H1 (cell line): ENCODE results near the gene TAS2R46. TPM values are rescaled to one million over a fixed set of nuclear protein-coding genes. Genes with fewer than 3 reads are reported as not detected.

Source experiments
- CTCF ChIA-PET: fragments of 300-600 bp; sonication (Branson Sonifier 250); formaldehyde crosslinking; loops from one replicate; lab custom pipeline; 2021; ENCODE audit not compliant: partially characterized antibody; lab: Charles Lee
- POLR2A ChIA-PET: fragments of 300-600 bp; sonication (Branson Sonifier 250); formaldehyde crosslinking; loops from one replicate; lab custom pipeline; 2021; ENCODE audit warnings: inconsistent platforms; ENCODE audit not compliant: partially characterized antibody; lab: Charles Lee
- DNase-seq, 2 experiments: peaks; one replicate each; pipeline versions ENCODE4 v3.0.0 to v3.0.0-alpha.2; 2010 to 2022; ENCODE audit warnings: low spot score in 2 of 2, low read depth in 1 of 2, mixed read lengths in 1 of 2
- FAIRE-seq: peaks from 2 replicates; lab custom pipeline; 2011; peaks lifted over from hg19 to GRCh38; lab: Jason Lieb, UNC
- H2AFZ ChIP-seq: 2 replicates; pipeline ENCODE4 v1.8.1; 2012; ENCODE audit warnings: low read length, inconsistent platforms
- H2AK5ac ChIP-seq: 2 replicates; pipeline ENCODE4 v1.6.1; 2013; ENCODE audit warnings: low read depth, low read length
- H2BK120ac ChIP-seq: replicated peaks from 2 replicates; pipeline ENCODE3; 2013; ENCODE audit warnings: low read depth, low read length, inconsistent platforms
- H2BK12ac ChIP-seq: 2 replicates; pipeline ENCODE4 v1.6.1; 2013; ENCODE audit warnings: low read depth, low read length
- H2BK15ac ChIP-seq: 2 replicates; pipeline ENCODE4 v1.6.1; 2013; ENCODE audit warnings: low read length
- H2BK20ac ChIP-seq: 2 replicates; pipeline ENCODE4 v1.6.1; 2013; ENCODE audit warnings: low read length
- H2BK5ac ChIP-seq: 2 replicates; pipeline ENCODE4 v1.6.1; 2013; ENCODE audit warnings: low read depth, low read length
- H3K14ac ChIP-seq: 2 replicates; pipeline ENCODE4 v1.6.1; 2013; ENCODE audit warnings: inconsistent platforms; ENCODE audit not compliant: insufficient read length
- H3K18ac ChIP-seq: 2 replicates; pipeline ENCODE4 v1.6.1; 2013; ENCODE audit warnings: low read length; ENCODE audit errors: extremely low read depth
- H3K23ac ChIP-seq: 2 replicates; pipeline ENCODE4 v1.6.1; 2013; ENCODE audit warnings: inconsistent platforms; ENCODE audit not compliant: insufficient read length
- H3K23me2 ChIP-seq: 2 replicates; pipeline ENCODE4 v1.6.1; 2013; ENCODE audit warnings: low read depth, low read length
- H3K27ac ChIP-seq: 2 replicates; pipeline ENCODE4 v1.6.1; 2011; ENCODE audit warnings: low read depth, low read length, inconsistent platforms
- H3K27me3 ChIP-seq, 4 experiments: replicated peaks in 1 of 4; 1 replicate in 1 of 4; 2 replicates in 3 of 4; pipeline versions ENCODE4 v1.6.1 to v1.8.1; 2011 to 2013; ENCODE audit warnings: low read length in 3 of 4, mild to moderate bottlenecking in 3 of 4, inconsistent platforms in 2 of 4, mixed read lengths in 2 of 4, moderate library complexity in 1 of 4; ENCODE audit not compliant: control insufficient read depth in 3 of 4, insufficient read depth in 3 of 4; ENCODE audit errors: extremely low read depth in 1 of 4
- H3K36me3 ChIP-seq, 4 experiments: 2 replicates each; pipeline versions ENCODE4 v1.6.1 to v1.8.1; 2011 to 2013; ENCODE audit warnings: mild to moderate bottlenecking in 4 of 4, low read length in 3 of 4, moderate library complexity in 2 of 4, control low read depth in 1 of 4, inconsistent platforms in 1 of 4; ENCODE audit not compliant: insufficient read depth in 4 of 4, control insufficient read depth in 2 of 4
- H3K4ac ChIP-seq: replicated peaks from 2 replicates; pipeline ENCODE3; 2013; ENCODE audit warnings: low read length, low read depth, mixed read lengths, inconsistent platforms; ENCODE audit not compliant: insufficient read length
- H3K4me1 ChIP-seq, 4 experiments: replicated peaks in 1 of 4; 1 replicate in 1 of 4; 2 replicates in 3 of 4; pipeline versions ENCODE4 v1.6.1 to v1.8.1; 2011 to 2013; ENCODE audit warnings: low read length in 3 of 4, inconsistent platforms in 2 of 4, mixed read lengths in 1 of 4; ENCODE audit not compliant: insufficient read depth in 4 of 4, control insufficient read depth in 3 of 4
- H3K4me2 ChIP-seq, 2 experiments: 2 replicates each; pipeline versions ENCODE4 v1.6.1 to v1.8.1; 2011 to 2013; ENCODE audit warnings: low read depth in 2 of 2, low read length in 2 of 2, control low read depth in 1 of 2, inconsistent platforms in 1 of 2, mild to moderate bottlenecking in 1 of 2; ENCODE audit not compliant: insufficient read depth in 1 of 2
- H3K4me3 ChIP-seq, 4 experiments: fragments of 200-600, 300-600 bp in 1 of 4; sonication (generic), shearing (Covaris generic), sonication (Bioruptor Twin) in 1 of 4; 2 replicates each; pipeline versions ENCODE4 v1.5.1 to v1.8.1; 2011 to 2016; ENCODE audit warnings: low read length in 4 of 4, low read depth in 3 of 4, control low read depth in 2 of 4, inconsistent platforms in 2 of 4, mild to moderate bottlenecking in 2 of 4, mixed read lengths in 1 of 4, moderate library complexity in 1 of 4; ENCODE audit not compliant: insufficient read depth in 2 of 4; ENCODE audit errors: extremely low read depth in 1 of 4
- H3K56ac ChIP-seq: replicated peaks from 2 replicates; pipeline ENCODE3; 2013; ENCODE audit warnings: low read depth, mild to moderate bottlenecking, mixed read lengths, low read length, inconsistent platforms; ENCODE audit not compliant: insufficient read length
- H3K79me1 ChIP-seq: 2 replicates; pipeline ENCODE4 v1.6.1; 2013; ENCODE audit warnings: low read depth, low read length, control low read depth
- H3K79me2 ChIP-seq, 2 experiments: 2 replicates each; pipeline versions ENCODE4 v1.6.1 to v1.8.1; 2012 to 2013; ENCODE audit warnings: low read length in 2 of 2, mild to moderate bottlenecking in 2 of 2, inconsistent platforms in 1 of 2; ENCODE audit not compliant: insufficient read depth in 2 of 2, control insufficient read depth in 1 of 2
- H3K9ac ChIP-seq, 4 experiments: replicated peaks in 1 of 4; 1 replicate in 1 of 4; 2 replicates in 3 of 4; pipeline versions ENCODE4 v1.6.1 to v1.8.1; 2011 to 2013; ENCODE audit warnings: low read depth in 3 of 4, low read length in 3 of 4, control low read depth in 2 of 4, mild to moderate bottlenecking in 2 of 4, moderate library complexity in 2 of 4, inconsistent platforms in 1 of 4; ENCODE audit errors: extremely low read depth in 1 of 4
- H3K9me3 ChIP-seq, 2 experiments: 2 replicates each; pipeline versions ENCODE4 v1.6.1 to v1.8.1; 2012 to 2013; ENCODE audit warnings: mild to moderate bottlenecking in 2 of 2, moderate library complexity in 2 of 2, control low read depth in 1 of 2, inconsistent platforms in 1 of 2, low read depth in 1 of 2, low read length in 1 of 2, mixed read lengths in 1 of 2; ENCODE audit not compliant: insufficient read depth in 2 of 2
- H4K20me1 ChIP-seq, 2 experiments: replicated peaks in 1 of 2; 2 replicates each; pipeline versions ENCODE3 to v1.8.1; 2011 to 2013; ENCODE audit warnings: inconsistent platforms in 2 of 2, low read length in 2 of 2, mild to moderate bottlenecking in 1 of 2; ENCODE audit not compliant: insufficient read depth in 2 of 2, control insufficient read depth in 1 of 2
- H4K5ac ChIP-seq: 2 replicates; pipeline ENCODE4 v1.6.1; 2013; ENCODE audit warnings: low read length, low read depth, mixed read lengths, inconsistent platforms; ENCODE audit not compliant: insufficient read length
- H4K8ac ChIP-seq: 2 replicates; pipeline ENCODE4 v1.8.0; 2013; ENCODE audit warnings: mild to moderate bottlenecking, moderate library complexity, low read length, inconsistent platforms; ENCODE audit not compliant: insufficient read depth; ENCODE audit errors: extremely low read depth
- H4K91ac ChIP-seq: replicated peaks from 2 replicates; pipeline ENCODE3; 2013; ENCODE audit warnings: low read length, mixed read lengths, inconsistent platforms; ENCODE audit not compliant: insufficient read length
- BRCA1 ChIP-seq: IDR thresholded peaks from 2 replicates; pipeline ENCODE4 v1.6.1; 2012; ENCODE audit warnings: low read depth, low read length, improper control_type of control experiment
- EP300 ChIP-seq, 2 experiments: IDR thresholded peaks; 1 replicate in 1 of 2; 2 replicates in 1 of 2; pipeline ENCODE4 v1.6.1; 2011 to 2012; ENCODE audit warnings: low read depth in 2 of 2, low read length in 2 of 2, mild to moderate bottlenecking in 2 of 2, borderline replicate concordance in 1 of 2, inconsistent platforms in 1 of 2, moderate library complexity in 1 of 2
- NANOG ChIP-seq: IDR thresholded peaks from 2 replicates; pipeline ENCODE4 v1.6.1; 2011; ENCODE audit warnings: low read length, low read depth, mild to moderate bottlenecking, inconsistent platforms; ENCODE audit not compliant: insufficient read depth, poor library complexity, severe bottlenecking
- PHF8 ChIP-seq: fragments of 200-600 bp; sonication (generic); conservative IDR thresholded peaks from 2 replicates; pipeline ENCODE4 v1.7.1; 2012; ENCODE audit warnings: low read depth, mild to moderate bottlenecking, inconsistent platforms, low read length, moderate library complexity
- SP4 ChIP-seq: IDR thresholded peaks from 2 replicates; pipeline ENCODE4 v1.6.1; 2012; ENCODE audit warnings: low read length, inconsistent platforms
- SUZ12 ChIP-seq: fragments of 200-600 bp; sonication (generic); IDR thresholded peaks from 2 replicates; pipeline ENCODE4 v1.6.1; 2012; ENCODE audit warnings: mild to moderate bottlenecking, inconsistent platforms, low read length, moderate library complexity, mixed read lengths
- WGBS, 2 experiments: shearing (Covaris generic) in 1 of 2; methylation state at CpG; one replicate each; pipeline versions ENCODE4 v1.1.6 to v1.1.7; 2013 to 2015; ENCODE audit warnings: low lambda C conversion rate in 2 of 2, mixed read lengths in 2 of 2, inconsistent platforms in 1 of 2, low coverage in 1 of 2, missing lambda C conversion rate in 1 of 2; ENCODE audit not compliant: insufficient replicate concordance in 2 of 2, insufficient coverage in 1 of 2, insufficient read length in 1 of 2; ENCODE audit errors: extremely low coverage in 1 of 2, missing lambda C conversion rate in 1 of 2; 5-methylcytosine and 5-hydroxymethylcytosine counted together
- polyA plus RNA-seq, 7 experiments: library from polyadenylated mRNA; depleted of rRNA in 3 of 7; stranded (reverse) in 5 of 7; unstranded in 2 of 7; fragments of >200 nt in 5 of 7; fragments of 200-250 nt in 2 of 7; gene quantifications; 1 replicate in 5 of 7; 2 replicates in 1 of 7; 4 replicates in 1 of 7; pipeline versions ENCODE4 v1.2.1 to v1.2.3, GENCODE V29; 2011 to 2013; ENCODE audit warnings: missing spikeins in 2 of 7, mixed read lengths in 2 of 7
- total RNA-seq: library from RNA; stranded (reverse); fragmentation: NEBNext Ultra II Directional; extraction: Animal tissue kit (Norgen Biotek cat#: 25700); gene quantifications from 2 replicates; pipeline ENCODE4 v1.2.1, GENCODE V29; 2021

TAS2R46 gene
- total and polyA plus RNA-seq, 2 of the 8 experiments (the other 6 are each of a cell fraction or from before 2014, with no cell fraction given): 0.14 TPM; not detected in 1

GRCh38 chr12:11071414-11071813 is 9.3 kb upstream of the TAS2R46 start:
- no peak overlapping the region for H4K91ac ChIP-seq
- ChIA-PET CTCF (interaction anchor here (1.1 kb wide), 1 partner anchor 13 kb away, joined by 3 read pairs; no protein-coding TSS in a partner anchor), POLR2A (interaction anchor here (0.8 to 1.4 kb wide), 3 partner anchors 52 to 100 kb away, joined by 3 to 7 read pairs (median 3); partner anchors contain the start of gene SMIM10L1)
- FAIRE-seq (no peak), DNase-seq (peak in 1 of 2 experiments; percentile 36)
- 41% methylated on average over 4 of the region's 4 CpGs; no CpG with 5 or more reads in 1 of the 2 experiments for WGBS, 2 experiments
- no peaks in the 10 kb centered on the region for H3K27me3 ChIP-seq
- H4K20me1 ChIP-seq: peaks cover 0 to 3% of the 10 kb centered on the region in 2 experiments
- peak overlapping the region in 1 of 2 experiments; percentile 41; a peak in 1 of 4 replicates for H3K4me2 ChIP-seq
- H4K5ac ChIP-seq: no peak overlapping the region
- no peaks in the 10 kb centered on the region for H3K36me3 ChIP-seq
- H2BK15ac ChIP-seq: no peak overlapping the region
- H3K23me2 ChIP-seq: no peaks in the 10 kb centered on the region
- no peak overlapping the region for H3K4ac ChIP-seq
- TF ChIP-seq BRCA1: no peak
- TF ChIP-seq PHF8: no peak
- no peak for TF ChIP-seq SUZ12
- no peak for TF ChIP-seq EP300 (IDR thresholded peaks at IDR 0.05; ENCODE audit: borderline replicate concordance in 1 of 2, low read depth in 2 of 2, low read length in 2 of 2)
- peak; percentile 64 for TF ChIP-seq NANOG
- TF ChIP-seq SP4: no peak
- H3K56ac ChIP-seq: no peak overlapping the region
- H3K79me2 ChIP-seq: no peaks in the 10 kb centered on the region
- no peak overlapping the region for H3K14ac ChIP-seq
- H2BK20ac ChIP-seq: no peak overlapping the region
- H4K8ac ChIP-seq: no peak overlapping the region
- no peak overlapping the region for H2BK120ac ChIP-seq
- no peaks in the 10 kb centered on the region for H3K79me1 ChIP-seq
- H2AFZ ChIP-seq: no peak overlapping the region
- H3K9ac ChIP-seq: no peak overlapping the region
- no peak overlapping the region for H3K4me3 ChIP-seq
- no peak overlapping the region for H3K18ac ChIP-seq
- no peaks in the 10 kb centered on the region for H3K9me3 ChIP-seq
- peaks cover 0 to 5% (median 0%) of the 10 kb centered on the region in 4 experiments; a peak in 2 of 7 replicates for H3K4me1 ChIP-seq
- no peak overlapping the region for H3K27ac ChIP-seq
- no peak overlapping the region for H2AK5ac ChIP-seq
- no peak overlapping the region for H2BK12ac ChIP-seq
- H3K23ac ChIP-seq: no peak overlapping the region
- H2BK5ac ChIP-seq: no peak overlapping the region
